Cardiac fibroblast (primary cell): Measurements from ENCODE around the gene PEX14.

ENCODE experiments used
- DNase-seq, 2 donors: peaks; one replicate each; pipeline versions ENCODE4 v3.0.0 to v3.0.0-alpha.2; 2010; ENCODE audit warnings: low read depth in 2 of 2
- H3K4me3 ChIP-seq, 2 donors: replicated peaks in 1 of 2; 1 replicate in 1 of 2; 2 replicates in 1 of 2; pipeline ENCODE4 v1.5.1; 2011; ENCODE audit warnings: low read depth in 2 of 2, low read length in 2 of 2, mild to moderate bottlenecking in 2 of 2, moderate library complexity in 1 of 2
- TF ChIP-seq, protein P1 (sequence below): IDR thresholded peaks from one replicate; pipeline ENCODE4 v1.5.1; 2011; ENCODE audit warnings: low read depth, mild to moderate bottlenecking, low read length, inconsistent platforms

Gene PEX14

DNA sequence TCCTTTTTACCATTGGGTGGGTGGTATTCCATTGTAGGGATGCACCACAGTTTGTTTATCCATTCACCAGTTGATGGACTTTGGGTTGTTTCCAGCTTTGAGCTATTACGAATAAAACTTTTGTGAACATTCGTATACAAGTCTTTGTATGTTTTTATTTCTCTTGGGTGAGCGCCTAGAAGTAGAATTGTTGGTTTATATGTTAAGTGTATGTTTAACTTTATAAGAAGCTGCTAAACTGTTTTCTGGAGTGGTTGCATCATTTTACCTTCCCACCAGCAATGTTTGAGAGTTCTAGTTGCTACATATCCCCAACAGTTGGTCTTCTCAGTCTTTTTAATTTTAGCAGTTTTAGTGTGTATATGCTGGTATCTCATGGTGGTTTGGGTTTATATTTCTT, 132.5 kb downstream of the PEX14 start:
- H3K4me3 ChIP-seq = no peak overlapping the region
- TF ChIP-seq, protein P1, sequence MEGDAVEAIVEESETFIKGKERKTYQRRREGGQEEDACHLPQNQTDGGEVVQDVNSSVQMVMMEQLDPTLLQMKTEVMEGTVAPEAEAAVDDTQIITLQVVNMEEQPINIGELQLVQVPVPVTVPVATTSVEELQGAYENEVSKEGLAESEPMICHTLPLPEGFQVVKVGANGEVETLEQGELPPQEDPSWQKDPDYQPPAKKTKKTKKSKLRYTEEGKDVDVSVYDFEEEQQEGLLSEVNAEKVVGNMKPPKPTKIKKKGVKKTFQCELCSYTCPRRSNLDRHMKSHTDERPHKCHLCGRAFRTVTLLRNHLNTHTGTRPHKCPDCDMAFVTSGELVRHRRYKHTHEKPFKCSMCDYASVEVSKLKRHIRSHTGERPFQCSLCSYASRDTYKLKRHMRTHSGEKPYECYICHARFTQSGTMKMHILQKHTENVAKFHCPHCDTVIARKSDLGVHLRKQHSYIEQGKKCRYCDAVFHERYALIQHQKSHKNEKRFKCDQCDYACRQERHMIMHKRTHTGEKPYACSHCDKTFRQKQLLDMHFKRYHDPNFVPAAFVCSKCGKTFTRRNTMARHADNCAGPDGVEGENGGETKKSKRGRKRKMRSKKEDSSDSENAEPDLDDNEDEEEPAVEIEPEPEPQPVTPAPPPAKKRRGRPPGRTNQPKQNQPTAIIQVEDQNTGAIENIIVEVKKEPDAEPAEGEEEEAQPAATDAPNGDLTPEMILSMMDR = no peak
- DNase-seq = no peak

DNA sequence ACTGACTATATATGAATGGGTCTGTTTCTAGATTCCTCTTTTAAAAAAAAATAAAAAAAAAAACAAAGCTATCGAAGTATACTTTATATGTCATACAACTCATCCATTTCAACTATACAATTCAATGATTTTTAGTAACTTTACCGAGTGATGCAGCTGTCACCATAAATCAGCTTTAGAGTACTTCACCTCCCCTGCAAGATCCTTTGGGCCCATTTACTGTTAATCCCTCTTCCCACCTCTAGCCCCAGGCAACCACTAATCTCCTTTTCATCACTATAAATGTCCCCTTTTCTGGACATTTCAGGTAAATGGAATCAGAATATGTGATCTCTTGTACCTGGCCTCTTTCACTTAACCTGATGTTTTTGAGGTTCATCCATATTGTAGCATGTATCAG, 133.9 kb downstream of the PEX14 start:
- no peak overlapping the region for H3K4me3 ChIP-seq
- TF ChIP-seq, protein P1 = no peak
- DNase-seq = no peak

DNA sequence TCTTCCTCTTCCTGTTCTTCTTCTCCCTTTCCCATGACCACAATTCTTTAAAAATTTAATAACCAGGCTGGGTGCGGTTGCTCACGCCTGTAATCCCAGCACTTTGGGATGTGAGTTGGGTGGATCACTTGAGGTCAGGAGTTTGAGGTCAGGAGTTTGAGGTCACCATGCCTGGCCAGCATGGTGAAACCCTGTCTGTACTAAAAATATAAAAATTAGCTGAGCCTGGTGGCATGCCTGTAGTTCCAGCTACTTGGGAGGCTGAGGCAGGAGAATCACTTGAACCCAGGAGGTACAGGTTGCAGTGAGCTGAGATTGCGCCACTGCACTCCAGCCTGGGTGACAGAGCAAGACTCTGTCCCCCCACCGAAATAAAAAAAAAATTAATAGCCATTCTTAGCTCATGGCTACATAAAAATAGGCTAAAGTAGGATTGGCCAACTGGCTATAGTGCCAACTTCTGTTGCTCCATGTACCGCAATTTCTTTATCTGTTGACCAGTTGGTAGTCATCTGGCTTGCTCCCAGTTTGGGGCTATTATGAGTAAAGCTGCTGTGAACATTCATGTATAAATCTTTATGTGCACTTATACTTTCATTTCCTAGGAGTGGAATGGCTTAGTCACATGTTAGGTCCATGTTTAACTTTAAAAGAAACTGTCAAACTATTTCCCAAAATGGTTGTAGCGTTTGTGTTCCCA, 136.3 kb downstream of the PEX14 start:
- no peak overlapping the region for H3K4me3 ChIP-seq
- peak; percentile 37 to 39 for DNase-seq
- TF ChIP-seq, protein P1 = no peak

DNA sequence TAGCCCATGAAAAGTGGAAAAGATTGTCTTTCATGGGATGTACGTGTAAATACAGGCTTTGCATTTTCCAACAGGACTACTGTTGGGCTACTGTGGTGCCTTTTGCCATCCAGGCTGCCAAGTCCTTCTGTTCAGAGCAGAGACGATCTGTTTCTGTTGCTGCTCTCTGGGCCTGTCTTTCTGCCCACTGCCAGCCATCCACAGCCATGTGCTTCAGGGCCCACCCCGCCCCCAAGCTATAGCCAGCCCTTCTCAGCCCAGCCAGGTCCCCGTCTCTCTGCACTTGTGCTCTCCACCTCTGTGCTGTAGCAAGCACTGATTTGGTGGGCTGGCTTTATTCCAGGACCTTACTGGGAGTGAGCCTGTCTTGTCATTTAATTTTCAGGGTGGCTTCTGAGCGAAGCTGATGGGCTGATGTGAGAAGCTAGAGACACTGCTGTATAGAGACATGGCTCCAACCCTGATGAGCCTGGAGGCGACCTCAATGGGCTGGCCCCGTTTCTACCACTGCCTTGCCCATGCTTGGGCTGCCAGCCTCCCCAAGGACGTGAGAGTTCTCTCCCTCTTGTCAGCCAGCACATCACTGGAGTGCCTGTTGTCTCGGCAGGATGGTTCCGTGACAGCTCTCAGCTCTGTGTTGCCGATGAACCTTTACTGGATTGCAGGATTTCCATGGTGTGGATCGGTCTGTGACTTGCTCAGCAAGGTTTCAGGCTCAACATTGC, 137.8 kb downstream of the PEX14 start:
- H3K4me3 ChIP-seq = no peak overlapping the region
- no peak for DNase-seq
- TF ChIP-seq, protein P1 = no peak

DNA sequence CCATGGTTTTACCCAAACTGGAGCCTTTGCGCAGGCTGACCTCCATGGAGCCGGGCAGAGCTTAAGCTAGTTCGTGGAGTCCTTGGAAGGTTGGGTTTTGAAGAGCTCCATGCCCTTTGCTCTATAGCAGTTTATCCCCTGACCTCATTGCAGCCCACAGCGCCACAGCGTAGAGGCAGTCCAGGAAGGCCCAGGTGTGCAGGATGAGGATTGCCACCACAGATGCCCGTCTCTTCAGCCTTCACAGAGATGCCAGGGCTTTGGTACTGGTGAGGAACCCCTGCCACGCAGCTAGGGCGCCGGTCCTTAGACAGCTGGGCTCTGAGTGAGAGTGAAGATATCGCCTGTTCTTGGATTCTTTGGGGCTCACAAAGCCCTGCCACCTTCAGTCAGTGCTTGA, 138.6 kb downstream of the PEX14 start:
- DNase-seq = no peak
- no peak overlapping the region for H3K4me3 ChIP-seq
- TF ChIP-seq, protein P1 = no peak

DNA sequence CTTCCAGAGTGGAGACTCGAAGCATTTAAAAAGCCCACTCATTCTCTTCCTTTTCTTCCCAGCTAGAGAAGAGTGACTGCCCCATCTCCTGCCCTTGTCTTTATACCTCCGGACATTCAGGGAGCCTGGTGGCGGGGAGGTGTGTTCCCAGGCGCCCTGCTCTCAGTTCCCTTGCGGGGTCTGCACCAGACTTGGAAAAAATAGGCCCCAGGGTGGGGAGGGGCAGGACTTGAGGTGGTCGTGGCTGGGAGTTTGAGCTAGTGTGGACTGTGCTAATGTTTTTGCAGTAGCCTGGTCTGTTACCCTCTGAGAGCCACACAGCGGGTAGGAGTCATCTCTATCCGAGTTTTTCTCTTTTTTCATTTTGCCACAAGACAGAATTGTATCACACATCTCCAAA, 139.1 kb downstream of the PEX14 start:
- no peak overlapping the region for H3K4me3 ChIP-seq
- TF ChIP-seq, protein P1 = no peak
- DNase-seq = no peak
